Esophagus squamous epithelium (tissue), 4 donors: Measurements from ENCODE around the gene CTSO.

Experiments
- POLR2A ChIP-seq, 4 donors: fragments of 450-650 bp; IDR thresholded peaks; one replicate each; pipeline ENCODE4 v1.6.1; 2017; ENCODE audit warnings: antibody characterized with exemption in 4 of 4, mild to moderate bottlenecking in 4 of 4, moderate library complexity in 3 of 4
- TF ChIP-seq, protein P1 (sequence below), 6 experiments: fragments of 450-650 bp in 4 of 6; fragments of 200-600 bp in 2 of 6; sonication (generic) in 2 of 6; IDR thresholded peaks; one replicate each; pipeline ENCODE4 v1.5.1; 2016 to 2019; ENCODE audit warnings: antibody characterized with exemption in 6 of 6, mild to moderate bottlenecking in 4 of 6, moderate library complexity in 4 of 6

DNA sequence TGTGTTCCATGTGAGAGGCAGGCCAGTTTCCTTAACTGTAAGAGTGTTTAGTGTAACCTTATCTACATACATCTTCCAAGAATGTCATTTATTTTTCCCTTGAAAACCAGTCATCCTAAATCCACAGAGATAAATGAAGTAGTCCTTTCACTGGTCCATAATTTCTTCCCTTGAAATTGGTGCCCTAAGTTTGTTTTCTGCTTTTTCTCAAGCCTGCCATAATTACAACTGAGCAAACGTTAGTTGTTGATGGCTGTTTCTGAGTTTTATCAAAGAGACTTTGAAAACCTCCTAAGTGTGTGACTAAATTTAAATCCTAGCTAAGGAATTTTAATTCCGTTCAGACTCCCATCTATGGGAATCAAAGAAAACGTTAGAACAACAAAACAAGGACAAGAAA is 53.8 kb downstream of the CTSO start:
- TF ChIP-seq, protein P1, sequence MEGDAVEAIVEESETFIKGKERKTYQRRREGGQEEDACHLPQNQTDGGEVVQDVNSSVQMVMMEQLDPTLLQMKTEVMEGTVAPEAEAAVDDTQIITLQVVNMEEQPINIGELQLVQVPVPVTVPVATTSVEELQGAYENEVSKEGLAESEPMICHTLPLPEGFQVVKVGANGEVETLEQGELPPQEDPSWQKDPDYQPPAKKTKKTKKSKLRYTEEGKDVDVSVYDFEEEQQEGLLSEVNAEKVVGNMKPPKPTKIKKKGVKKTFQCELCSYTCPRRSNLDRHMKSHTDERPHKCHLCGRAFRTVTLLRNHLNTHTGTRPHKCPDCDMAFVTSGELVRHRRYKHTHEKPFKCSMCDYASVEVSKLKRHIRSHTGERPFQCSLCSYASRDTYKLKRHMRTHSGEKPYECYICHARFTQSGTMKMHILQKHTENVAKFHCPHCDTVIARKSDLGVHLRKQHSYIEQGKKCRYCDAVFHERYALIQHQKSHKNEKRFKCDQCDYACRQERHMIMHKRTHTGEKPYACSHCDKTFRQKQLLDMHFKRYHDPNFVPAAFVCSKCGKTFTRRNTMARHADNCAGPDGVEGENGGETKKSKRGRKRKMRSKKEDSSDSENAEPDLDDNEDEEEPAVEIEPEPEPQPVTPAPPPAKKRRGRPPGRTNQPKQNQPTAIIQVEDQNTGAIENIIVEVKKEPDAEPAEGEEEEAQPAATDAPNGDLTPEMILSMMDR (IDR thresholded peaks at IDR 0.05), result no peak
- no peak for TF ChIP-seq POLR2A (IDR thresholded peaks at IDR 0.05)
